IMR-90 (cell line): ENCODE data around the gene ALG11. TPM values are rescaled to one million over a fixed set of nuclear protein-coding genes. Genes with fewer than 3 reads are reported as not detected.

Source experiments
- ATAC-seq: fragments of 200-7000 bp; cut with Tn5 transposase; 2 replicates; pipeline ENCODE4 v1.9.1; 2020; ENCODE audit warnings: low read depth, mild to moderate bottlenecking, moderate library complexity
- BruUV-seq: library from RNA; stranded (reverse); fragments of 400-500 nt; replicated peaks from 2 replicates; lab custom pipeline; 2021; lab: Mats Ljungman, UMichigan
- CTCF ChIA-PET: fragments of 300-600 bp; formaldehyde crosslinking; extraction: SDS; loops from one replicate; lab custom pipeline; 2021; ENCODE audit warnings: antibody characterized with exemption; lab: Yijun Ruan, JAX
- POLR2A ChIA-PET: fragments of 300-600 bp; sonication (Branson Sonifier 250); formaldehyde crosslinking; loops from one replicate; lab custom pipeline; 2022; ENCODE audit warnings: antibody characterized with exemption; ENCODE audit not compliant: unreplicated experiment; lab: Charles Lee
- DNase-seq: peaks from one replicate; pipeline ENCODE4 v3.0.0; 2013
- H2AFZ ChIP-seq: replicated peaks from 2 replicates; pipeline ENCODE3; 2013; ENCODE audit warnings: low read length, mild to moderate bottlenecking; ENCODE audit not compliant: poor library complexity
- H2AK5ac ChIP-seq: 2 replicates; pipeline ENCODE4 v1.6.1; 2013; ENCODE audit warnings: low read depth, low read length, inconsistent platforms
- H2AK9ac ChIP-seq: replicated peaks from 2 replicates; pipeline ENCODE3; 2013; ENCODE audit warnings: mild to moderate bottlenecking, low read depth, low read length, moderate library complexity; ENCODE audit not compliant: poor library complexity
- H2BK120ac ChIP-seq: 2 replicates; pipeline ENCODE4 v1.6.1; 2013; ENCODE audit warnings: low read depth, low read length, inconsistent platforms
- H2BK15ac ChIP-seq: 3 replicates; pipeline ENCODE4 v1.6.1; 2013; ENCODE audit warnings: low read depth, low read length, inconsistent platforms
- H2BK20ac ChIP-seq: 2 replicates; pipeline ENCODE4 v1.6.1; 2013; ENCODE audit warnings: low read depth, mild to moderate bottlenecking, inconsistent platforms, low read length, moderate library complexity
- H2BK5ac ChIP-seq: 2 replicates; pipeline ENCODE4 v1.6.1; 2013; ENCODE audit warnings: mild to moderate bottlenecking, low read depth, low read length, inconsistent platforms; ENCODE audit not compliant: poor library complexity, severe bottlenecking
- H3K14ac ChIP-seq: replicated peaks from 2 replicates; pipeline ENCODE4 v1.6.1; 2013; ENCODE audit warnings: low read depth, low read length, inconsistent platforms
- H3K18ac ChIP-seq: 2 replicates; pipeline ENCODE4 v1.6.1; 2013; ENCODE audit warnings: low read depth, low read length, control low read depth
- H3K23ac ChIP-seq: 2 replicates; pipeline ENCODE4 v1.6.1; 2013; ENCODE audit warnings: low read depth, low read length, inconsistent platforms
- H3K27ac ChIP-seq: 2 replicates; pipeline ENCODE4 v1.5.1; 2013; ENCODE audit warnings: mild to moderate bottlenecking, control low read depth, low read length; ENCODE audit not compliant: insufficient read depth
- H3K27me3 ChIP-seq: 2 replicates; pipeline ENCODE4 v1.6.1; 2013; ENCODE audit warnings: low read length; ENCODE audit not compliant: control insufficient read depth, insufficient read depth
- H3K36me3 ChIP-seq: 2 replicates; pipeline ENCODE4 v1.6.1; 2013; ENCODE audit warnings: low read length, mixed read lengths; ENCODE audit not compliant: control insufficient read depth, insufficient read depth
- H3K4ac ChIP-seq: 2 replicates; pipeline ENCODE4 v1.6.1; 2013; ENCODE audit warnings: low read depth, low read length, inconsistent platforms
- H3K4me1 ChIP-seq: 2 replicates; pipeline ENCODE4 v1.6.1; 2013; ENCODE audit warnings: low read length, mixed read lengths; ENCODE audit not compliant: control insufficient read depth, insufficient read depth
- H3K4me2 ChIP-seq: 2 replicates; pipeline ENCODE4 v1.6.1; 2013; ENCODE audit warnings: low read depth, mild to moderate bottlenecking, control low read depth, low read length, moderate library complexity
- H3K4me3 ChIP-seq: 2 replicates; pipeline ENCODE4 v1.5.1; 2013; ENCODE audit warnings: low read depth, mild to moderate bottlenecking, control low read depth, low read length, moderate library complexity; ENCODE audit not compliant: insufficient read depth
- H3K56ac ChIP-seq: 2 replicates; pipeline ENCODE4 v1.6.1; 2013; ENCODE audit warnings: low read length, inconsistent platforms; ENCODE audit not compliant: insufficient read depth; ENCODE audit errors: extremely low read depth
- H3K79me1 ChIP-seq, 2 experiments: 2 replicates each; pipeline ENCODE4 v1.6.1; 2013; ENCODE audit warnings: low read length in 2 of 2, inconsistent platforms in 1 of 2, low read depth in 1 of 2
- H3K9ac ChIP-seq: 2 replicates; pipeline ENCODE4 v1.6.1; 2013; ENCODE audit warnings: low read depth, low read length, control low read depth
- H3K9me1 ChIP-seq: 2 replicates; pipeline ENCODE4 v1.6.1; 2013; ENCODE audit warnings: low read length, inconsistent platforms; ENCODE audit not compliant: insufficient read depth
- H3K9me3 ChIP-seq: 2 replicates; pipeline ENCODE4 v1.6.1; 2013; ENCODE audit warnings: low read length; ENCODE audit not compliant: control insufficient read depth, insufficient read depth
- H4K20me1 ChIP-seq: 2 replicates; pipeline ENCODE4 v1.6.1; 2013; ENCODE audit warnings: low read length, inconsistent platforms; ENCODE audit not compliant: insufficient read depth
- H4K5ac ChIP-seq: 2 replicates; pipeline ENCODE4 v1.6.1; 2013; ENCODE audit warnings: mild to moderate bottlenecking, low read depth, low read length, control low read depth
- H4K8ac ChIP-seq, 2 experiments: 2 replicates each; pipeline ENCODE4 v1.6.1; 2013; ENCODE audit warnings: low read depth in 2 of 2, low read length in 2 of 2, control low read depth in 1 of 2, inconsistent platforms in 1 of 2
- H4K91ac ChIP-seq: 2 replicates; pipeline ENCODE4 v1.6.1; 2013; ENCODE audit warnings: low read depth, low read length, inconsistent platforms; ENCODE audit not compliant: insufficient read depth
- BHLHE40 ChIP-seq: fragments of 150-350 bp; IDR thresholded peaks from 2 replicates; pipeline ENCODE4 v1.6.1; 2016; ENCODE audit warnings: mild to moderate bottlenecking, low read depth, low read length
- CEBPB ChIP-seq: IDR thresholded peaks from 2 replicates; pipeline ENCODE4 v1.6.1; 2012; ENCODE audit warnings: low read depth, low read length, improper control_type of control experiment
- CHD1 ChIP-seq: IDR thresholded peaks from 2 replicates; pipeline ENCODE4 v1.6.1; 2012; ENCODE audit warnings: low read depth, low read length, improper control_type of control experiment
- CTCF ChIP-seq: conservative IDR thresholded peaks from 2 replicates; pipeline ENCODE4 v1.5.1; 2012; ENCODE audit warnings: mild to moderate bottlenecking, low read depth, low read length, improper control_type of control experiment
- ELK1 ChIP-seq: fragments of 150-350 bp; IDR thresholded peaks from 2 replicates; pipeline ENCODE4 v1.6.1; 2016; ENCODE audit warnings: low read depth, mild to moderate bottlenecking, low read length, moderate library complexity, borderline replicate concordance
- FOS ChIP-seq: fragments of 150-350 bp; IDR thresholded peaks from 2 replicates; pipeline ENCODE4 v1.6.1; 2016; ENCODE audit warnings: low read depth, low read length
- MAFK ChIP-seq: IDR thresholded peaks from 2 replicates; pipeline ENCODE4 v1.6.1; 2012; ENCODE audit warnings: low read depth, low read length, improper control_type of control experiment
- MAZ ChIP-seq: IDR thresholded peaks from 2 replicates; pipeline ENCODE4 v1.6.1; 2012; ENCODE audit warnings: low read depth, mild to moderate bottlenecking, low read length, improper control_type of control experiment, moderate library complexity, borderline replicate concordance
- MXI1 ChIP-seq: IDR thresholded peaks from 2 replicates; pipeline ENCODE4 v1.6.1; 2012; ENCODE audit warnings: low read depth, mild to moderate bottlenecking, low read length, moderate library complexity, borderline replicate concordance
- NFE2L2 ChIP-seq: fragments of 150-350 bp; IDR thresholded peaks from 2 replicates; pipeline ENCODE4 v1.6.1; 2016; ENCODE audit warnings: low read depth, mild to moderate bottlenecking, low read length
- POLR2A ChIP-seq: IDR thresholded peaks from 2 replicates; pipeline ENCODE4 v1.6.1; 2012; ENCODE audit warnings: mild to moderate bottlenecking, low read depth, low read length
- RAD21 ChIP-seq: IDR thresholded peaks from 2 replicates; pipeline ENCODE4 v1.6.1; 2012; ENCODE audit warnings: low read length, improper control_type of control experiment
- RCOR1 ChIP-seq: IDR thresholded peaks from 2 replicates; pipeline ENCODE4 v1.6.1; 2012; ENCODE audit warnings: mild to moderate bottlenecking, low read length, improper control_type of control experiment; ENCODE audit not compliant: insufficient replicate concordance
- RFX5 ChIP-seq: IDR thresholded peaks from 2 replicates; pipeline ENCODE4 v1.8.0; 2012; ENCODE audit warnings: low read depth, mild to moderate bottlenecking, low read length, moderate library complexity
- SMC3 ChIP-seq: fragments of 150-350 bp; IDR thresholded peaks from 2 replicates; pipeline ENCODE4 v1.6.1; 2016; ENCODE audit warnings: low read depth, mild to moderate bottlenecking, antibody characterized with exemption, low read length, moderate library complexity
- USF2 ChIP-seq: fragments of 150-350 bp; IDR thresholded peaks from 2 replicates; pipeline ENCODE4 v1.6.1; 2017; ENCODE audit warnings: mild to moderate bottlenecking, antibody characterized with exemption, low read length, low read depth
- WGBS, 2 experiments: methylation state at CpG; one replicate each; pipeline versions ENCODE4 v1.1.5 to v1.1.7; 2013; ENCODE audit warnings: missing lambda C conversion rate in 2 of 2; ENCODE audit not compliant: insufficient read length in 1 of 2; ENCODE audit errors: extremely low coverage in 2 of 2; 5-methylcytosine and 5-hydroxymethylcytosine counted together
- dilution Hi-C: fragments of 300-500 bp; cut with HindIII; formaldehyde crosslinking; loops from one replicate; pipeline ENCODE4 v1.14.3; 2018; ENCODE audit warnings: low sequenced_read_pairs; ENCODE audit not compliant: unreplicated experiment
- in situ Hi-C: fragments of 300-500 bp; cut with MboI; formaldehyde crosslinking; loops from 3 replicates; pipeline ENCODE4 v1.14.3; 2019; ENCODE audit warnings: low sequenced_read_pairs, inconsistent platforms, mixed read lengths
- intact Hi-C: fragments of 100-400 bp; cut with micrococcal nuclease; formaldehyde crosslinking; loops from 2 replicates; pipeline ENCODE4 v1.10.0; 2022
- polyA plus RNA-seq, 3 experiments: library from polyadenylated mRNA; depleted of rRNA; stranded (reverse); fragments of >200 nt; gene quantifications; 2 replicates each; pipeline ENCODE4 v1.2.3, GENCODE V29; 2012; ENCODE audit warnings: low replicate concordance in 1 of 3
- total RNA-seq: library from RNA; depleted of rRNA; stranded (reverse); fragments of >200 nt; gene quantifications from 2 replicates; pipeline ENCODE4 v1.2.3, GENCODE V29; 2012

The ALG11 gene
- total and polyA plus RNA-seq, 2 of the 4 experiments (the other 2 are of a cell fraction): 10.0 to 12.7 TPM

- dilution Hi-C loops: no loop called here
- DNase-seq: no peak
Measured at GRCh38 chr13:51974482-51974881, 37.7 kb upstream of the ALG11 start.

More at GRCh38 chr13:51974482-51974881, 37.7 kb upstream of the ALG11 start:
- H3K27ac ChIP-seq: no peak overlapping the region
- H3K4me3 ChIP-seq: no peak overlapping the region
- ChIA-PET POLR2A (no interaction called here), CTCF (no interaction called here)
- intact Hi-C loops (no loop called here), in situ Hi-C loops (no loop called here)
- BruUV-seq: no TSS peak
- H2BK20ac ChIP-seq: no peak overlapping the region
- no peaks in the 10 kb centered on the region for H3K9me1 ChIP-seq
- H4K20me1 ChIP-seq: no peaks in the 10 kb centered on the region
- no peak overlapping the region for H2BK15ac ChIP-seq
- H3K36me3 ChIP-seq: no peaks in the 10 kb centered on the region
- H4K8ac ChIP-seq: no peak overlapping the region
- H2BK120ac ChIP-seq: no peak overlapping the region
- H4K91ac ChIP-seq: no peak overlapping the region
- TF ChIP-seq SMC3: no peak
- TF ChIP-seq RCOR1: no peak
- no peak for TF ChIP-seq FOS
- no peak for TF ChIP-seq BHLHE40
- no peak for TF ChIP-seq MXI1
- no peak for TF ChIP-seq RAD21
- no peak for TF ChIP-seq RFX5
- no peak for TF ChIP-seq MAFK
- TF ChIP-seq ELK1: no peak
- TF ChIP-seq POLR2A: no peak
- TF ChIP-seq MAZ: no peak
- no peak for TF ChIP-seq CHD1
- no peak for TF ChIP-seq CEBPB
- no peak for TF ChIP-seq USF2
- TF ChIP-seq NFE2L2: no peak
- no peak for TF ChIP-seq CTCF
- H3K56ac ChIP-seq: no peak overlapping the region
- H2AFZ ChIP-seq: no peak overlapping the region
- H3K14ac ChIP-seq: no peak overlapping the region
- no peak for ATAC-seq
- no peak overlapping the region for H3K4ac ChIP-seq
- no peak overlapping the region for H4K5ac ChIP-seq
- no peaks in the 10 kb centered on the region for H3K79me1 ChIP-seq
- H3K18ac ChIP-seq: no peak overlapping the region
- no peaks in the 10 kb centered on the region for H3K9me3 ChIP-seq
- 83% methylated on average over 3 of the region's 6 CpGs; no CpG with 5 or more reads in 1 of the 2 experiments for WGBS, 2 experiments
- H2AK5ac ChIP-seq: no peak overlapping the region
- H3K27me3 ChIP-seq: peaks cover 3% of the 10 kb centered on the region; the same call in 1 of the 2 replicates
- no peak overlapping the region for H3K4me2 ChIP-seq
- H2BK5ac ChIP-seq: no peak overlapping the region
- no peak overlapping the region for H3K9ac ChIP-seq
- no peak overlapping the region for H3K23ac ChIP-seq
- H3K4me1 ChIP-seq: no peaks in the 10 kb centered on the region
- H2AK9ac ChIP-seq: no peak overlapping the region
